ENCODE results near the gene RHOXF2.

- TF ChIP-seq POLR2A (IDR thresholded peaks at IDR 0.05), result no peak
- TF ChIP-seq CTCF (IDR thresholded peaks at IDR 0.05), result no peak
- no peak for TF ChIP-seq POLR2AphosphoS5 (IDR thresholded peaks at IDR 0.05)
- no peak for TF ChIP-seq EP300 (IDR thresholded peaks at IDR 0.05)
These were observed 18.0 kb upstream of the RHOXF2 start for GRCh38 chrX:120140293-120140981.
